ENCODE measurements around the gene BAK1. TPM values are rescaled to one million over a fixed set of nuclear protein-coding genes. Genes with fewer than 3 reads are reported as not detected.

The BAK1 gene
- total RNA-seq, 1 experiment from 2014 or later, result 40.0 TPM

- no peak overlapping the region for H3K14ac ChIP-seq (ENCODE audit: insufficient read depth, low read length)
- H3K56ac ChIP-seq (ENCODE audit: insufficient read length, low read depth, low read length), result no peak overlapping the region
- H3K27me3 ChIP-seq (ENCODE audit: insufficient read depth, low read length), result no peaks in the 10 kb centered on the region
- H2BK20ac ChIP-seq (ENCODE audit: low read depth, low read length, poor library complexity, severe bottlenecking), result no peak overlapping the region
- H4K91ac ChIP-seq (ENCODE audit: insufficient read length, low read depth, low read length), result no peak overlapping the region
- H3K9ac ChIP-seq (ENCODE audit: extremely low read depth, insufficient read length, low read length), result no peak overlapping the region
- no peaks in the 10 kb centered on the region; the same call in 1 of the 2 replicates for H3K79me2 ChIP-seq (ENCODE audit: insufficient read depth, low read length)
- H3K27ac Mint-ChIP-seq, result no peak overlapping the region
- no peak overlapping the region for H3K27ac ChIP-seq (ENCODE audit: insufficient read length, low read depth, low read length)
- no peak overlapping the region for H3K4me3 Mint-ChIP-seq
- no peak overlapping the region for H3K23ac ChIP-seq (ENCODE audit: insufficient read length, low read depth, low read length)
- H3K4me1 ChIP-seq (ENCODE audit: insufficient read depth, low read length), result no peaks in the 10 kb centered on the region
- no peak overlapping the region for H2BK12ac ChIP-seq (ENCODE audit: insufficient read length, low read depth, low read length)
- no peak overlapping the region for H3K18ac ChIP-seq (ENCODE audit: insufficient read length, low read depth, low read length)
- no peak overlapping the region for H3T11ph ChIP-seq (ENCODE audit: low read length)
- no peak overlapping the region for H2AK5ac ChIP-seq (ENCODE audit: insufficient read length, low read length)
- DNase-seq, result no peak
- H4K8ac ChIP-seq (replicated peaks; ENCODE audit: insufficient read length, low read depth, low read length), result no peak overlapping the region
- peaks cover 16 to 38% (median 33%) of the 10 kb centered on the region in 3 experiments for H3K36me3 Mint-ChIP-seq (ENCODE audit: insufficient read depth in 1 of 3, low read depth in 3 of 3)
- WGBS (ENCODE audit: extremely low coverage, insufficient read length, low lambda C conversion rate), result no CpG with 5 or more reads among the region's 8 CpGs
- H2AFZ ChIP-seq (ENCODE audit: low read length), result no peak overlapping the region
- H3K23me2 ChIP-seq (ENCODE audit: insufficient read length, low read depth, low read length, poor library complexity, severe bottlenecking), result peaks cover 9% of the 10 kb centered on the region
- peaks cover 4% of the 10 kb centered on the region; the same call in 1 of the 2 replicates for H3K27me3 Mint-ChIP-seq (ENCODE audit: low read depth)
- no peak overlapping the region for H4K5ac ChIP-seq (ENCODE audit: insufficient read length, low read depth, low read length)
- H2BK120ac ChIP-seq (ENCODE audit: low read depth, low read length, poor library complexity, severe bottlenecking), result no peak overlapping the region
- H3K4me2 ChIP-seq (ENCODE audit: insufficient read depth, insufficient read length, low read length), result no peak overlapping the region
- no peaks in the 10 kb centered on the region for H3K9me3 ChIP-seq (ENCODE audit: control insufficient read depth, low read depth, low read length)
- H2BK5ac ChIP-seq (ENCODE audit: insufficient read length, low read length), result no peak overlapping the region
- peaks cover 19 to 27% of the 10 kb centered on the region in 2 experiments for H3K4me1 Mint-ChIP-seq
- H3K79me1 ChIP-seq (ENCODE audit: insufficient read depth, low read depth, low read length, poor library complexity, severe bottlenecking), result peaks cover 4% of the 10 kb centered on the region
- no peak overlapping the region for H3K4ac ChIP-seq (ENCODE audit: low read depth, low read length)
- H2BK15ac ChIP-seq (ENCODE audit: low read depth, low read length), result no peak overlapping the region
- no peaks in the 10 kb centered on the region for H4K20me1 ChIP-seq (ENCODE audit: control insufficient read depth, insufficient read depth, insufficient read length)
- no peak for TF ChIP-seq CTCF (conservative IDR thresholded peaks at IDR 0.05)
- no peaks in the 10 kb centered on the region for H3K9me3 Mint-ChIP-seq
These were observed 4.9 kb downstream of the BAK1 start for GRCh38 chr6:33575211-33575610.
